HK-2 (cell line): ENCODE measurements around the gene SGMS1.
A peak's percentile ranks its signal among the peaks of the same experiment; 100 is the strongest.

Source experiments
- DNase-seq: peaks from one replicate; pipeline ENCODE4 v3.0.0-alpha.2; 2018; ENCODE audit not compliant: unreplicated experiment

Gene SGMS1

DNA sequence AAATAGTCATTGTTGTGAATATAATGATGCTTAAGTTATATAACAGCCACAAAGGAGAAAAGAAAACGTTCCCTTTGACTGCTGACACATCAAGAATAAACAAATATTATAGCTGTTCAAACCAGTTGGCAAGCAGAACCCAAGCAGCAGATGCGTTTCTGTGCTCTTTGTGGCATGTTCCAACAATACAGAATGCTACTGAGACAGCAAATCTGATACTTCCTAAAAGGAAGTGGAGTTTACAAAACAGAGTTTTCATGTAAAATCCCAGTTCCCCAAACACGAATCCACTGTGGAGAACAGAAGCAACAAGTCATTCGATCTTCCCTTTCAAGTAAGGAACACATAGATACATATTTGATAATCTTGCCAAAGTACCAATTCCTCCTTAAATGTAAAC lies 201.5 kb downstream of the SGMS1 start:
- DNase-seq: no peak

DNA sequence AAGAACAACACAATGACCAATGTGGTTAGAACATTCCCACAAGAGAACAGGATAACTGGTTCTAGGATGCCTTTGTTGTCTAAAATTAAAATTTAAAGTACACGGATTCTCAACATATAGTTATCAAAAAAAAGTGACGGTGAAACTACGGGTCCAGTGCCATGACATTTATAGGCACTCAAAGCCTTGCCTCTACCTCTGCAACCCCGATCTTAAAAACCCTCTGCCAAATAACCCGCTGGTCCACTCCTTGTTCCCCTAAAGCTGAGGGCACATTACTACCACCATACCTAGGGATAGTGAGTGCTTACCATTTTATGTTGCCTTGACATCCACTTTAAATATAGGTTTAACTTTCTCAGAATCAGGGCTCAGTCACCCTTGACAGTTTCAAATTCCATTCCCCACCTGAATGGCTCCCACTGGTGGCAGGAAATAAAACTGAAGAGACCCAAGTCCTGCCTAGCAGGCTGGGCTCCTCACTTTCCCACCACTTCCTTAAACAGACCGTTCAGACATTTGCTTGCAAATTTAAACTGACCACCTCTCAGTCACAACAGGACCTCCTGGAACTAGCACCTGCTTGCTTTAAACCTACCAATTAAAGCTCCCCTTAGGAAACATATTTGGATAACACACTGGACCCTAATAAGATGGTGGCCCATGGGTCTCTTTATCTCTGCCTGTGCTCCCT lies 202.6 kb downstream of the SGMS1 start:
- peak; percentile 46 for DNase-seq

DNA sequence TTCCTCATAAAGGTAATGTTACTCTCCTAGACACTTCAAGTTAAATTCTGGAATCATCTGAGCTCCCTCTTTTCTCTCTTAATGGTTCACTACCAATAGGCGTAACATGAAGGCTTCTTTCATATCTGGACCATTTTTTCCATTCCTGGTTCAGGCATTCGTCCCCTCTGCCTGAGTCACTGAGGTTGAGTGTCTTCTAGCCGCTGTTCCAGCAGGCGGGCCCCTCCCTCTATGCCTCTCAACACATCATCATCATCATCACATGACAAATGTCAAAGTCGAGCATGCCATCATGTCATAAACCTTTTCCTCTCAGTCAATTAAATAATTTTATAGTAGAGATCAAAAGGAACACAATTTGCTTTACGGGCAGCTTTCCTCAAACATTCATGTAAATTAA lies 203.6 kb downstream of the SGMS1 start:
- no peak for DNase-seq

DNA sequence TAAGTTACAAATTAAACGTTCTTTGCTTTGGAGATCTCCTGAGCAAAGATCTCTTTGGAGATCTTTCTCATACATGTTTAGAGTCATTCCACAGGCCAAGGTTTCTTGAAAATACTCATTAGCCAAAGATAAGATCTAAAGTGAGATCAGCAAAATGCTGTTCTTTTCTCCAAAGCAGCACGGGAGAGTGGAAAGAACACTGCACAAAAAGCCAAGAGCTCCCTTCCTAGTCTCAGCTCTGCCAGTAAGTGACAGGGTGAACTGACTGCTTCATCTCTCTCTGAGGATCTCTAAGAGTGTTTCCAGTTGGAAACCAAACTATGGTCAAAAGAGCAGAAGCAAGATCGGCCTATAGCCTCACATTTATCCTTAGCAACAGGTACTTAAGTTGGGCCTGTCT lies 204.0 kb downstream of the SGMS1 start:
- no peak for DNase-seq

DNA sequence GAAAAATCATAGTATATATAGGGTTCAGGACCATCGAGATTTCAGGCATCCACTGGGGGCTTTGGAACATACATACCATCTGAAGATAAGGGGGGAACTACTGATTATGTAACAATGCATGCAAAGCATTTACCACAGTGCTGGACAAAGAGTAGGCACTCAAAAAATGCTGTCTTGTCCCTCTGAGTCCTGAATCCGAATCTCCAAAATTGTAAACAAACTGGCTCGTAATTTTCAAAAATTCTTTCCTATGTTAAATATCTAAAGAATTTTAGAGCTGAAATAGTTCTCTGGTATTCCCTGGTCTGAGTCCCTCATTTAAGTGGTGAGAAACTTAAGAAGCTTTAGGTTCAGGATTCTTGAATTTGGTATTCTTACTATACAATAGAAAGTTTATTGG lies 204.7 kb downstream of the SGMS1 start:
- no peak for DNase-seq

DNA sequence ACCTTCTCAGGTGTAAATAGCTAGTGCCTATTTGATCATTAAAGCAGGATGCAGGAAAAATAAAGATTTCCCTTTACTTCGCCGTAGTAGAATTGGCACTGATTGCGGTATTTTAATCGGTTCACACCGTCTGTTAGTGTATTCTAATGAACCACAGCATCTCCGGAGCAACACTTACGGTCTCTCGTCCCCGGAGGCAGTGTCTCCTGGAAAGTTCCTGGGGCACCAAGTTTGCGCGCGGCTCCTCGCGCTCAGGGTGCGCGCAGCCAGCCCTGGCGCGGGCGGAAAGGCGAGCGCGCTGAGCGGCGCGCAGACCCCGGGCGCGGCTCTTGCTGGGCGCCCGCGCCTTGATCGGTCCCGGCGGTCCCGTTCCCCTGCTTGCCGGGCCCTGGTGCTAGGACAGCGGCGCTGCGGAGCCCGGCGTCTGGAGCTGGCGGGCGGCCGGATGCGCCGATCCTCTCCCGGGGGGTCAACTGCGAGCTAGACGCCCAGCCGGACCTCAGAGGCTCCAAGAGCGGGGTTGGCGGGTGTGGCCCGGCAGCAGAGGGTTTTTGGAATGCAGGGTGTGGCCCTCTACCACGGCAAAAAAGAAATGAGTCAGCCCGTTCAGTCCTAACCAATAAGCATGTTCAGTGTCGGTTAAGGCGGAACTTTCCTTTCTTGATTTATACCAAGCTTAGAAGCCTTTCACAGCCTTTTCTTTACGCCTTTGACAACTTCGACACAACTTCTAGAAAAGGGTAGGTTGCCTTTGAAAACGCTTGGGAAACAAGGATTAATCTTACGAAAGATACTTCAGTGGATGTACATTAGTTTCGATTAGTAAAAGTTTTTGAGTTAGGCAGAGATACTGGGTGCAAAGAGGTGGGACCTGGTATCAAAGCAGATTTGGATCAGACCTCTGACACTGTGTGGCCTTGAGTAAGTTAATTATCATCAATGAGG lies 205.6 kb downstream of the SGMS1 start:
- DNase-seq: peak; percentile 72

DNA sequence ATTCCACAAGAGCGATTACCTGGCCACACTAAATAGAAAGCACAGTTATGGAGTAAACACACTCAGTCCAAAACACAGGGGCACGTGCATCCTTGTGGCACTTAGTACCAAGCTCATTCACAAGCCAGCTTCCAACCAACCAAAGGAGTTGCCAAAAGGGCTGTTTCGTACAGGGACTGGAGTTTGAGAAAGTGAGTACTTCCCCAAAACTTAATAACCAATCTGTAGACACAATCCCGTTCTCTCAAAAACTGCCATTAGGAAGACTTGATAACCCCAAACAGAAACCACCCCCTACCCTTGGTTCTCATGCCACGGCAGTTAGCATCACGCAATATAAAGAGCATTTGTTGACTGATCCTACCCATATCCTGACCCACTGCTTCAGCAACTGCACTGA lies 206.3 kb downstream of the SGMS1 start:
- no peak for DNase-seq

DNA sequence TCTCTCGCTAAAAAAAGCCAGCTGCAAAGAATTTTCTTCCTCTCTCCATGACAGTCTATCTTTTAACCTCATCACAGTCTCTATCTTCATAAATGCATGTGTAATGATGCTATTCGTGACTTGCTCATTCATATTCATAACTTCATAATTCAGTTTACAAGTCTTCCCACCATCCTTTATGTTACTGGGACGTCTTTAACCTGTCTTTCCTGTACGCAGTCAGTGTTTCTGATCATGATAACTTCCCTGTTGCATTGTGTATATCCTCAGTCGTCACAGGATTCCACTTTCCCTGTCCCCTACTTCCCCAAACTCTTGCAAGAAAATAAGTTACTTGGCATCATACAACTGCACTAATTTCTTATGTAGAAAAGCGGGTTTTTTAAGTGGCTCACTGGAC lies 206.9 kb downstream of the SGMS1 start:
- no peak for DNase-seq

DNA sequence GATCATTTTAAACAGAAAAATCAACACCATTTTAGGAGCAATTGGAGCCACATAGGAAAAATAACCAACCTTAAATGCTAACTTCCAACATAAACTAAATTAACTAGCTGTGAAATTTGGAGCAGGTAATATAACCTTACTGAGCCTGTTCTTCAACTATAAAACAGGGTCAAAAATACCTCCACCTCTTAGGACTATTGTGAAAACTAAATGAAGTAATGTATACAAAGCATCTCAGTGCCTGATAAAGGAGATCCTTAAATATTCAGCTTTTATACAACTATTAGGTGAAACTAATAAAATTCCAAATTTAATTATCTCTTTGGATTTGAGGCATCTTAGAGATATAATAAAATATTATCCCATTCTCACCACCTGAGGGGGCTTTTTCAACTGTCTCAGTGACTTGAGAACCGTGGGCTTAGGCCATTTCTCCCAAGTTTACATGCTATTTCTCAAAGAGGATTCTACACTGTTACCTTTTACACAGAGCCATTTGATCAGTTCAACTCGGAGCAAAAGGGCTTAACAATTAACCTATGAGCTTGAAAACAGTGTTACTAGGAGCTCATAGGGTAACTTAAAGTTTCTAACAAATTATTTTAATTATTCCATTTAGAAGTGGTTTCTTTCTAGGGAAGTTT lies 207.5 kb downstream of the SGMS1 start:
- no peak for DNase-seq

DNA sequence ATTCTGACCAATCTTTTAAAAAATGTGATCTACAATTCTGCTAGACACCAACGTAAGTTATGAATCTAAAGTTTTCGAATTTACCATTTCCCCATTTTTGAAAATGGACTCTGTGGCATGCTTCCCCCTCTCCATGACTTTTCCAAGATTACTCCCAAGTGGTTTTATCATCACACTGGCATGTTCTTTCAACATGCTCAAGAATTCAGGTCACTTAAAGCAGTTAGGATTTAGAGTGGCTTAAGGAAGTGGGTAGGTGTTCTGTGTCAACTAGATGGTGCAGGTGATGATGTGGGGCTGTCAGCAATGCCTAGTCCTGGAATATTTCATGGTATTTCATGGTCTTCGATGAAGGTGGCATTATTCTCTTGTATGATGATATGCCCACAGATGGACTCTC lies 208.5 kb downstream of the SGMS1 start:
- DNase-seq: no peak

DNA sequence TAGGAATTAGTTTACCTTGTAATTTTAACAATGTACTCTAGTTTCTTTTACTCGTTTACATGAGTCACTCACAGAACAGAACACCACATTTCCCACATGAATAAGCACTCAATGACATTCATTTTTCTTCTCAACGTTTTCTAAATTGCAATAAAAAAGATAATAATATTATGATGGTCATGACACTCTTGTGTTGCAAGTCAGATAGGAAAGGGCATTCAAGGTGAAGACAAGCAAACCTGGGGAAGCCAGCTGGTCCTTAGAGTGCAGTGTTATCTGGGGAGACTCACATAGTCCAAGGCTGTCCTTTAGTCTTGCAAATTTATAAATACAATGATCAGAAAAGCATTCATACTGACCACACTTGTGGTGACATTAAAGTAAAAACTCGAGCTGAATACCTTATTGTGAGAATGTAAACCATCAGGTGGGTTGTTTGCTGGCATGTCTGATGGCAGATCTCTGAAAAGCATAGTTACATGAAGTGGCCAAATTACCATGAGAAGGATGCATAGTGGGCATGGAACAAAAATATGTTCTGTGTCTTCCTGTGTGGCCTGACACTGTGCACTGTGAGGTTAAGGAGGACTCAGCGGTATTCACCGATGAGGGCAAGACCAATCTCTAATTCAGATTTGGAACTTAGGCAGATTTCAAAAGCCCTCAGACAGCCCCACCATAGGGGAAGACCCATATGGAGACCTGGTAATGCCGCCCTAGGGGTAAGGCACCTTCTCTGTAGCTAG lies 213.5 kb downstream of the SGMS1 start:
- DNase-seq: no peak

DNA sequence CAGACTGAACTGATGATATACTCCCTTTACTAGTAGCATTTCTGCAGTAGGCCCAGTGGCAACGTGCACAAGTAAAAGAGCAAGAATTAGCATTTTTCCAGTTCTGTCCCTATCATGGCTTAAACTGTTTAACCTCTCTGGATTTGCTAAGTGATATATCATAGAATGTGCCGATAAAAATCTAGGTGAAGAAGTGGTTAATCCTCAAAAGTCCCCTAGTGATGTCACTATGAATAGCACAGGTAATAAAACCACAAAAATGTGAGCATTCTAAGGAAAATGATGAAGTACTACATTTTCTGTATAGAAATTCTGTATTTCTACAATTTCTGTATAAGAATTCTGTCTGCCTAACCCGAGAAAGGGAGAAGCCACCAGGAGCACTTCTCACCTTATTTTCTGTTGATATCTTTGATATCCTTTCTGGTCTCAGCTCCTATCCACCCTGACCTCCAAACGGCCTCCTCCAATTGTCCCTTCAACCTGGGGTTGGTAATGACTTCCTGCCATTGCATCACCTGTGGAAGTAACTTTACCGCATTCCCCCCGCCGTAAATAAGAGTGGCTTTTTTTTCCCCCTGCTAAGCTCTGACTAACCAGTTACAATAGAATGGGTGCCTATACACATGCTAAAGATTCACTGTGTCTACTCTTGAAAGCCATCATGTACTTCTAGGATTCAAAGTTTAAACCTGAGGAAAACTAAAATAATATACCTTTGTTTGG lies 216.5 kb downstream of the SGMS1 start:
- no peak for DNase-seq

DNA sequence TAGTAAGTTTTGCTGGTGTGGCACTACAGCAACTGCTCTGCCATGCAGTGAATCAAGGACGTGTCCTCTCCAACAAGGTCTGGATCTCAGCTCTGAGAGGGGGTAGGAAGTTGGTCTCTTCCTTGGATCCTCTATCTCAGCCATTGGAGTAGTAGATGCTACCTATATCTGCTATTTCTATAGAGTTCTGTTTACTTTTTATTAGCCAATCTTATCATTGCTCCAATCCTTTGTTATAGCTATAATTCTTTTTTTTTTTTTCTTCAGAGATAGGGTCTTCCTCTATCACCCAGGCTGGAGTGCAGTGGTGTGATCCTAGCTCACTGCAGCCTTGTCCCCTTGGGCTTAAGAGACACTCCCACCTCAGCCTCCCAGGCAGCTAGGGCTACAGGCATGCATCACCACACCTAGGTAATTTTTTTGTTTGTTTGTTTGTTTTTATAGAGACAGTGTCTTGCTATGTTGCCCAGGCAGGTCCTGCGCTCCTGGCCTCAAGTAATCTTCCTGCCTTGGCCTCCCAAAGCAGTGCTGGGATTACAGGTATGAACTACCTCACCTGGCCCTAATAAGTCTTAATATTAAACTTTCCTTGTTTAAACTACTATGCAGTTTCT lies 217.2 kb downstream of the SGMS1 start:
- no peak for DNase-seq

DNA sequence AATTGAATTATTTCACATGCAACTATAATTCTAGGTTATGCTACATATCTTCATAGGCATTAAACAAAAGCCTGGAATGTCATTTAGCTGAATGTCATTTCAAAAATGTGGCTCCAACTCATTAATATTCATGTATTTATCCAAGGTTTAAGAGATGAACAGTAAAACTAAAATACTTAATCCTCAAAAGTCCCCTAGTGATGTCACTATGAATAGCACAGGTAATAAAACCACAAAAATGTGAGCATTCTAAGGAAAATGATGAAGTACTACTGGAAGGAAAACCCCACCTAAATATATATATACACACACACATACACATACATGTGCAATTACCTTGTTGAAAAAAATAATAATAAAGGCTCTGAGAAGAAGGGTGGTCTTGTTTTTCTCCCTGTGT lies 218.0 kb downstream of the SGMS1 start:
- DNase-seq: no peak

DNA sequence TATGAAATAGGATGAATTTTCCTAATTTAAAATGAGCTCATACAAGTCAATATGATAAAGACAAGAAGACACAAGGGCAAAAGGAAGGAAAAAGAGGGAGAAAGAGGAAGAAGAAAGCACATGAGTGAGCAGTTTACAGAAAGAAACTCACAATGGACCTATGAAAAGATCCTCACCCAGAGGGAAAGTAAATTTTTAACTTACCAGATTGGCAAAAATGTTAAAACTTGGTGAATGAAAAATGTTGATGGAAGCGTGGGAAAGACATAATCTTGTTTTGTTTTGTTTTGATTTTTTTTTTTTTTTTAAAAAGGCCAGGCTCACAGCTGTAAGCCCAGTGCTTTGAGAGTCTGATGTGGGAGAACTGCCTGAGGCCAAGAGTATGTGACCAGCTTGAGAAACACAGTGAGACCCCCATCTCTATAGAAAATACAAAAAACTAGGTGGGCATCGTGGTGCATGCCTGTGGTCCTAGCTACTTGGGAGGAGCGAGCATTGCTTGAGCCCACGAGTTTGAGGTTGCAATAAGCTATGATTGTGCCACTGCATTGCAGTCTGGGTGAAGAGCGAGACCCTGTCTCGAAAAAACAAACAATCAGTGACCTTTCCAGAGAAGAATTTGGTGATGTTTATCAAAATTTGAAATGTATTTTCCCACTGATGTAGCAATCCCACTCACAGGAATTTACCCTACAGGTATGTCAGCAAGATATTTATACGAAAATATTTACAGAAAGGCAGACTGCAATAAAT lies 219.6 kb downstream of the SGMS1 start:
- DNase-seq: no peak

DNA sequence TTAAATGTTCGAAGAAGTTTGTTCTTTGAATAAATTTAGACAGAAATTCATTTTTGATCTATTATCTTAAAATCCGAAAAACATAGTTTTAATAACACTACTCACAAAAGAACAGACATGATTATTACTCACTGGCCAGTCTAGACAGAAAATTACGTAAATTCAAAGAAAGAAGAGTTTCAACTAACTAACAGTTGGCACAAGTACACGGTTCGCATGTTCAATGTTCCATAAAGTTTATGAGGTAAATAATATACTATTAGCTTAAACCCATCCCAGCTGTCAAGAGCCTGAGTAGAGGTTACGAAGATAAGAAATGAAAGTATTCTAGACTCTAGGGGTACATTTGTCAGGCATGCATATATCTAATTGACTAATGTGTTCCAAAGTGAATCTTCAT lies 220.7 kb downstream of the SGMS1 start:
- no peak for DNase-seq

DNA sequence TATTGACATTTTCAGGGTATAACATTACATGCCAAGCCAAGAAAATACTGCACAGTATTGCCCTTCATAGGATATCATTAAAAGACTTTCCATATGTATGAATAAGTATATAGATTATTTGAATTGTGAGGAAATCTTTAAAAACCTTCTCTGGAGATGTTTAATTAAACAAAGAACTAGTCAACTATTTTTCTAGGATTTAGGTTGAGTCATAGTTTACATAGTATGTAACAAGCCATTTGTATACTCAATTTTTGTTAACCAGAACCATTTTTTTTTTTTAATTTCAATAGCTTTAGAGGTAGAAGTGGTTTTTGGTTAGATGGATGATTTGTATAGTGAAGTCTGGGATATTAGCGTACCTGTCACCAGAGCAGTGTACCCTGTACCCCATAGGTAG lies 221.3 kb downstream of the SGMS1 start:
- no peak for DNase-seq

DNA sequence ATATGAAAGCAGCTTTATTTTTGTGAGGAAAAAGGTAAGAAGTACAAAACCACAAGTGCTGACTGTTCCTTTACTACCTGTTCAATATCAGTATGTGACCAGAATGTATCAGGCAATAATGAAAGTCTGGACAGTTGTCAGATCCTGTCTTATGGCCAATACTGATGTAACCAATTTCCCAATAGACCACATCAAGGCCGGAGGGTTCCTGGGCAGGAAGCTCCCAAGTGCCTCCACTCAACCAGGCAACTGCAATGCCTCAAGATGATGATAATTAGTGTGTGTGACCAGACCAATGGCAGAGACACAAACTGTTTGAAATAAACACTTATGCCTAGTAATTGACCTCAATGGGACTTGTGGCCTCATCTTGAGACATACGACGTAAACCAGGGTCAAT lies 223.1 kb downstream of the SGMS1 start:
- no peak for DNase-seq

DNA sequence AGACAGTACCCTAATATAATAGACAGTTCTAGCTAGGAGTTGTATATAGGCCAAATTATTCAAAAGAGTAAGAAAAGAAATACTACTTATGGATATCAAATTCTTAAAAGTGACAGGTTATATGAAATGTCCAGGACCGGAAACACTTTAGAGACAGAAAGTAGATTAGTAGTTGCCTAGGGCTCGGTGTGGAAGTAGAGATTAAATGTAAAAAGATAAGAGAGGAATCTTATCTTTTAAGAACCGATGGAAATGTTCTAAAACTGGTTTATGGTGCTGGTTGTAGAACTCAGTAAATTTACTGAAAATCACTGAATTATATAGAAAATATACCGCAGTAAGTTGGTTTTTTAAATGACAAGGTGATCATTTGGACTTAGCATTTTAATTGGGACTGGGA lies 224.9 kb downstream of the SGMS1 start:
- no peak for DNase-seq

DNA sequence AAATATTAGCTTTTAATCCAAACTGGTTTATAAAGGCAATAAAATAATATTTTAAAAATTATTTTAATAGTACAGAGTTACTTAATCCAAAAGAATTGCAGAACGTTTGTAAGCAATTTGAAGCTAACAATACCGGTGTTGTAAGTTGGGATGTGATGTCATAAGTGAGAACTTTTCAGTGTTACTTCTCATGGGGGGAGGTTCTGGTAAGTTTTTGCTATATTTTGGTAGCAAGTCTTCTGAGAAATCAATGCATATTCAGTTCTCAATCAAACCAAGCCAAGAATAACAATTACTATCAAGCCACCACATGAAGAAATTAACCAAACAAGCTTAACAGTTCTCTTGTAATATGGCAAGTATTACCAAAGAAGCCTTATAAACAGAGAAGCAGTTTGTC lies 225.4 kb downstream of the SGMS1 start:
- no peak for DNase-seq
